HG02623 (cell line): Measurements from ENCODE around the gene SKI.

Experiments used
- ATAC-seq: cut with Tn5 transposase; IDR thresholded peaks from one replicate; pipeline ENCODE4 v1.9.1; 2021; ENCODE audit warnings: moderate library complexity; ENCODE audit not compliant: unreplicated experiment

Gene SKI

DNA sequence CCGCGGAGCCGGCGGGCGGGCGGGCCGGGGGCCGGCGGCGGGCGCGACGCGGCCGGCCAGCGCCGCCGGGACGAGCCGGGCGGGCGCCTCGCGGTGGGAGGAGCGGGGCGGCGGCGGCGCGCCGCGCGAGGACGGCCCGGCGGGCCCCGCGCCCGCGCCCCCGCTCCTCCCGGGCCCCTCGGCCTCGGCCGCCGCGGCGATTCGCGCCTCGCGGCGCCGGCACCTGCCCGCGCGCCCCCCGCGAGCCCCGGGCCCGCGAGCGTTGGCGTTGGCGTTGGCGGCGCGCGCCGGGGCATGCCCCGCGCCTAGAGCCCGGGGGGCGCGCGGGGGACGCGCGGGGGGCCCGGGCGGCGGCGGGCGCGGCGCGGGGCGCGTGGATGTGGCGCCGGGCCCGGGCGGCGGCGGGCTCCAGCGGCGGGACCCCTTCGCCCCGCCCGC, at the start of gene SKI:
TSS of gene SKI (plus strand) at position 163 of the 438 bp plus-strand sequence. CDS start 448 bp downstream, outside the sequence.
- ATAC-seq, result no peak

GRCh38 chr1:2178875-2179274, 49.2 kb upstream of the SKI start:
- ATAC-seq, result no peak

DNA sequence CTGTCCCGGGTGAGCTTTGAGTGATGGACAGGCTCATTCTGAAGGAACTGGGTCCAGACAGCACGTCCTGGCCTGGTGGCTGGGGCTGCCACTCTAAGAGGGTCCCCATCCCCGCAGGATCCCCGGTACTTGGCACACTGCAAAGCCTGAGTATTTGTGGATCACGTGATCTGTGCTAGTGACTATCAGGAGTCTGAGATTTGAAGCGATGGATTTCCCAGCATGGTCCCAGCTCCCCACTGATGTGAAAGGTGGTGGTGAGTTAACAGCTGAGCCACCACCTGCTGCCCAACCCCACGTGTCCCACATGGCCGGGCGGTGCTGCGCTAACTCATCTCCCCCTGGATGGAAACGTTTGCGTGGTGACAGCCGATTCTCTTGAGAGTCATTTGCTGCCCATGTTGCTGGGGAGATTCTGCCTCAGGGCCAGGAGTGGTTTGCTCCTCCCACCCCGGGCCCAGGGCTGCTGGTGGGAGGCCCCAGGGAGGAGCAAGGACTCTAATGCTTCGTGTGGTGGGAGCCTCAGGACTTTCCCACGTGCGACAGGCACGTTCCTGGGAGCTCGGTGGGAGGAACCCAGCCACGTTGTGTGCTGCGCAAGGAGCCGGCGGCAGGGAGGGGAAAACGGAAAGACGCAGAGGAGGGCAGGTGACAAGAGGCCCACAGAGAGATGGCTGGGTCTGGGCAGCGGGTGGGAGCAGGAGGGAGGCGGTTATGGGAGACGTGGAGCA, 48.7 kb upstream of the SKI start:
- no peak for ATAC-seq

- ATAC-seq, result no peak
Measured at GRCh38 chr1:2180297-2181245, 47.5 kb upstream of the SKI start.

- ATAC-seq, result no peak
Measured at GRCh38 chr1:2181271-2181670, 46.8 kb upstream of the SKI start.

DNA sequence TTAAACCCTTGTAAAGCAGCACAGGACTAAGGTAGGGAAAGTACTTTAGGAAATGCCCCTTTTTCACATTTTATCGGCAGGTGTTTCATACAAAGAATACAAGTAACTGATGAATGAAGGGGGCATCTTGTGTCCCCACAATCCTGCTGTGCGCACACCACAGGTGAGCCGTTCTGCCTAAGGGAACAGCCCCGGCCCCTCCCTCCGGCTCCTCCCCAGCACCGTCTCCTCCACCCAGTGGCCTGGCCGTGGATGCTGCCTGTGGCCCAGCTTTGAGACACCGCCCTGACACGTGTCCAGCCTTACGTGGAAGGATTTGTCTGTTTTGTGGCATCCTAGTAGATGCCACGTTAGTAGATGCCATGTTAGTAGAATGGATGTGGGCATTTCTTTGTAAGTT, 46.4 kb upstream of the SKI start:
- ATAC-seq, result no peak

DNA sequence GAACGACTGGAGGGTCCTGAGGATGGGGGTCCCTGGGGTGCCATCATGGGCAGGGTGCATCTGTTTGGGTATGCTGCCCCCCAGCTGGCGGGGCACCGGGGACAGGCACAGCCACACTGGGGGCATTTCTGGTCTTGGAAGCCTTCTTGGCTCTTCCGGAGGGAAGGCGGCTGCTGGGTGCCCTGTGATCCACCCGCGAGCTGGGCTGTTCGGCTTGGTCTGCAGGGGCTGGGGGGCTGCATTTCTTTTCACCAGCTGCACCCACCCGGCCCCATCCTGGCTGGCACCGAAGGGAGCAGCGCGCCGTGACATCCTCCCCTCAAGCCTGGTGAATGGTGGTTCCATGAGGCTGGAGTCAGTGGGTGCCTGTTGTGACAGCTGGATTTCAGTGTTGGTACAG, 45.7 kb upstream of the SKI start:
- no peak for ATAC-seq

DNA sequence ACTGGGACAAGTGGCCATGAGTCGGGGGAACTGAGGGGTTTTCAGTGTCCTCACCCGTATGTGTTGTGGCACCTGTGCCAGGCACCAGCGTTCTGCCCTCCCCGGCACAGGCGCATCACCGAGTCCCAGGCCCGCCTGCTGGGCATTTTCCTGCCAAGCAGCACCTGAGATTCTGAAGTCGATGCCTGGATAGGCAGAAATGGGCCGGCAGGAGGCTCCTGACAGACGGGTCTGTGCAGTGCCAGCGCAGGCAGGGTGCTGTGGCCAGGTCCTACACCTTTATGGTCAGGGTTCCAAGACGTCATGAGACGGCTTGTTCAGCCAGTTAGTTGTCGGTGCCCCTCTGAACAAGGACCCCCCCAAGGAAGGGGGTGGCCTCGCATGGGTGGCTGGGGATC, 44.2 kb upstream of the SKI start:
- ATAC-seq, result no peak

DNA sequence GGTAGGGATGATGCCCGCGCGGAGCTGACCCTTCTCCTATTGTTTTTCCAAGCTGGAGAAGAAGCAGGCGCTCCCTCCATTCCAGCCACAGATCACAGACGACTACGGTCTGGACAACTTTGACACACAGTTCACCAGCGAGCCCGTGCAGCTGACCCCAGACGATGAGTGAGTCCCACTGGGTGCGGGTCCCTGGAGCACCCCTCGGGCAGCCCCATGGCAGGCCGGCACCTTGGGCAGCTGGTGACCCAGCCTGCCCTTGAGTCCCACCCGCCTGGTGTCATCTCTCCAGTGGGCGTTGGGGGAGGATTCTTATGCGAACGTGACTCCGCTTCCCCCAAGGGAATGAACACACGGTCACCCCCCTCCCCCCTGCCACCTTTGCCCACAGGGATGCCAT, 43.6 kb upstream of the SKI start:
- no peak for ATAC-seq

DNA sequence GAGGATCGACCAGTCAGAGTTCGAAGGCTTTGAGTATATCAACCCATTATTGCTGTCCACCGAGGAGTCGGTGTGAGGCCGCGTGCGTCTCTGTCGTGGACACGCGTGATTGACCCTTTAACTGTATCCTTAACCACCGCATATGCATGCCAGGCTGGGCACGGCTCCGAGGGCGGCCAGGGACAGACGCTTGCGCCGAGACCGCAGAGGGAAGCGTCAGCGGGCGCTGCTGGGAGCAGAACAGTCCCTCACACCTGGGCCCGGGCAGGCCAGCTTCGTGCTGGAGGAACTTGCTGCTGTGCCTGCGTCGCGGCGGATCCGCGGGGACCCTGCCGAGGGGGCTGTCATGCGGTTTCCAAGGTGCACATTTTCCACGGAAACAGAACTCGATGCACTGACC, 43.2 kb upstream of the SKI start:
- no peak for ATAC-seq

GRCh38 chr1:2185880-2186855, 42.0 kb upstream of the SKI start:
- ATAC-seq, result no peak

DNA sequence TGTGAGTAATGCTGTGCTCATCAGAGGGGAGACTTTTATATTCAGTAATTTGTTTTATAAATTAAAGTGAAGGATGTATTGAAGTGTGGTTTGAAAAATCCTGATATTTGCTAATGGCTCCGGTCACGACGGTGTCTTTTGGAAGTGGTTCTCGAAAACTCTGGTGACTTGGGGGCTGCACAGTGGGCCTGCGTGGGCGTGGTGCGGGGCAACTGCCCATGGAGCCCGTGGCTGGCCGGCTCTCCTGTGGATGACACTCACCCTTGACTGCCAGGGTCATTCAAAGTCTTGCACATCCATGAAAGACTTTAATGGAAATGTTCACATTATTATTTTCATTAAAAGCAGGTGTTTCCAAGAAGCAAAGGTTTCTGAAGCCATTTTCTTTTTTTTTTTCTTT, 41.2 kb upstream of the SKI start:
- ATAC-seq, result no peak

- no peak for ATAC-seq
Measured at GRCh38 chr1:2187619-2188018, 40.5 kb upstream of the SKI start.

GRCh38 chr1:2188336-2188735, 39.8 kb upstream of the SKI start:
- no peak for ATAC-seq

DNA sequence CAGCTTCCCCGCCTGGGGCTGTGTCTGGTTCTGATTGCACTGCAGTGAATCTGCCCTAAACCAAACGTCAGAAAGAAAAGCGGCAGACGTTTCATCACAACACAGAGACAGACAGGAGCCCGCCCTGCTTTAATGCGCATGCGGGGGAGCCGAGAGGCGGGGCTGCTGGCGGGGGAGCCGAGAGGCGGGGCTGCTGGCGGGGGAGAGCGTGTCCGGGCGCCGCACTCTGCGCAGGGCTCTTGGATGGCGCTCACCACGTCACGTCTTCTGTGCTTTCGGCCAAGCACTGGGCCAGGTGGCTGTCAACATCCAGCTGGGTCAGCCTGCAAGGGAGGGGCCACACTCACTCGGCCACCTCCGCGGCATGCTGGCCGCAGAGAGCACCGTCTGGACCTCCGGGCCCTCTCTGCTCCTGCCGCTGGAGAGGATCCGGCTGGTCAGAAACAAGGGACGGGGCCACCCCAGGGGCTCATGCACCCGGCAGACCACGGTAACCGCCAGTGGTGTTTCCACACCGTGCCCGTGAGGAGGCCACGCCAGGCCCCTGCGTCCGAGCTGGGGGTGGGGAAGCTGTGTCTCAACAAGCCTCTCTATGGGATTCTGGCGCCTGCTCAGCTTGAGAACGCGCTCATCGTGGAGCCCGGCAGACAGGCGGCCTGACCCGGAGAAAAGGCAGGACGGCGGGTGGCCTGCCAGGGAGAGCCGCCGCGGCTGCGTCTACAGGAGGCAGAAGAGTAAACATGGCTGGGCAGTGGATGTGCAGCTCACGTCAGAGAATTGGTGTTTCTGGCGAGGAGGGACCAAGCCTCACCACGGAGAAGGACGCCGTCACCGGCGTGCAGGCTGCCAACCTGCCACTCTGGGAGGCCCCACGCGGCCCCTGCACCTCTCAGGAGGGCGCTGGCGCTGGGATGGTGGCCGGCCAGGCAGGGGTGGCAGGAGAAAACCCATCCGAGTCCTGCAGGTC, 38.4 kb upstream of the SKI start:
- peak; percentile 61 for ATAC-seq

DNA sequence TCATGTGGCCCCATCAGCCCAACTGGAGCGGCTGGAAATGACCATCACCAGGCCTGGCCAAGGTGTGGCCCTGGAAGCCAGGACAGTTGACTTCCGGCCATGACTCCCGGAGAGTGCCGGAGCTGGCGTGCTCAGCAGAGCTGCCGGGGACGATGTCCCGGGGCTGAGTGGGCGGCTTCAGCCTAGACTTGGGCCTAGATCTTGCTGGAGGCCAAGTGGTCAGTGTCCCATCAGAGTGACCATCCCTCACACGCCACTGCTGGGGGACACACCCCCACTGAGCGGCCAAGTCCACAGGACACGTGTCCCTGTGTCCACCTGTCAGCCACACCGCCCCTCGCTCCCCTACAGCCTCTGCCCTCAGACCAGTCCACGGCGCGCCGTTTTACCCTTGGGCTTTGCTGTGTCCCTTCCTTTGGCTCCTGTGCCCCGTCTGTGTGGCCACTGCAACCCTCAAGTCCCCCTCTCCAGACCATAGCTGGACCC, 37.6 kb upstream of the SKI start:
- no peak for ATAC-seq

- no peak for ATAC-seq
Measured at GRCh38 chr1:2192031-2192995, 35.8 kb upstream of the SKI start.

DNA sequence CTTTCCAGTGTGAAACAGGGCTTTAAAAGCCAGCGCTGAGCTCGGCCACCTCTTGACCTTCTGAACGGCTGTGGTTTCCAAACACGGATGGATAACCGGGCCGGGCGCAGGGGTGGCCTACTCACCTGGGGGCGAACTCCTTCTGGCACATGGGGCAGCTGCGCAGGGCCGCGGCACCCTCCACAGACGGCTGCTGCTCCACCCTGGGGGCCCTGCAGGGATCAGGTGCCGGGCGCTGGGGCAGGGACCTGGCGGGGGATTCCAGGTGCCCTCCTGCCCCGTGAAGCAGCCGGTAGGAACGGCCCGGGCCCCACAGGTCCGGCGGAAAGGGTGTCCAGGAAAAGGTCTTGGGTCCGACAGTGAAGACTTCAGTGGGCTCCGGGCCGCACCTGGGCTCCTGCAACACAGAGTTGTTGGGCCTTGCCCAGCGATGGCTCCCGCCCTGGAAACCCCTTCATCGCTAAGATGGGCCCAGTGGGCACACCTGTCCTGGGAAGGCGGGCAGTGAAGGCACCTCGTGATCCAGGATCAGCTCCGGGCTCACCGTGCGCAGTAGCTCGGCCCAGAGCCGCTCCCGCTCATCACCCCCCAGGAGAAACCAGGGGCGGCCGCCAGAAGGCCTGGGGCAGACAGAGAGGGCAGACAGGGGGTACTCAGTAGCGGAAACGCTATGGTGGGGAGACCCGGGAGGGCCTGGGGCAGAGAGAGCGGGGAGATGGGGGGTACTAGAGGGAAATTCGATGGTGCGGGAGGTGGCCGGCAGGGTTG, 34.4 kb upstream of the SKI start:
- ATAC-seq, result no peak
